Aorta (tissue), 5 donors: Measurements from ENCODE around the gene DPEP2. TPM values are rescaled to one million over a fixed set of nuclear protein-coding genes. Genes with fewer than 3 reads are reported as not detected.

ENCODE experiments used
- ATAC-seq: fragments of 200-7000 bp; cut with Tn5 transposase; one replicate; pipeline ENCODE4 v1.9.1; 2022; ENCODE audit warnings: moderate library complexity; ENCODE audit not compliant: low FRiP score
- DNase-seq, 2 donors: peaks; one replicate each; pipeline ENCODE4 v3.0.0-alpha.2; 2020
- H3K27ac ChIP-seq, 2 donors: one replicate each; pipeline ENCODE4 v1.5.1; 2013; ENCODE audit warnings: low read length in 2 of 2, mild to moderate bottlenecking in 2 of 2, moderate library complexity in 2 of 2, control low read depth in 1 of 2, inconsistent platforms in 1 of 2, low read depth in 1 of 2
- H3K27me3 ChIP-seq, 2 donors: one replicate each; pipeline ENCODE4 v1.6.1; 2013; ENCODE audit warnings: control low read depth in 1 of 2, low read length in 1 of 2, mild to moderate bottlenecking in 1 of 2, moderate library complexity in 1 of 2; ENCODE audit not compliant: insufficient read depth in 2 of 2, control insufficient read depth in 1 of 2
- H3K36me3 ChIP-seq, 2 donors: one replicate each; pipeline ENCODE4 v1.6.1; 2013; ENCODE audit warnings: control low read depth in 1 of 2, low read length in 1 of 2, mild to moderate bottlenecking in 1 of 2; ENCODE audit not compliant: insufficient read depth in 2 of 2, control insufficient read depth in 1 of 2
- H3K4me1 ChIP-seq, 2 donors: one replicate each; pipeline ENCODE4 v1.6.1; 2013; ENCODE audit warnings: low read length in 2 of 2, control low read depth in 1 of 2, mild to moderate bottlenecking in 1 of 2, moderate library complexity in 1 of 2; ENCODE audit not compliant: insufficient read depth in 2 of 2, control insufficient read depth in 1 of 2
- H3K4me3 ChIP-seq, 2 donors: one replicate each; pipeline ENCODE4 v1.5.1; 2013; ENCODE audit warnings: low read length in 2 of 2, control low read depth in 1 of 2, mild to moderate bottlenecking in 1 of 2
- H3K9me3 ChIP-seq: one replicate; pipeline ENCODE4 v1.6.1; 2013; ENCODE audit warnings: mild to moderate bottlenecking, low read length; ENCODE audit not compliant: control insufficient read depth
- WGBS, 2 donors: extraction: QIAGEN DNeasy Blood & Tissue Kit; methylation state at CpG; one replicate each; pipeline ENCODE4 v1.1.7; 2013; 5-methylcytosine and 5-hydroxymethylcytosine counted together
- intact Hi-C, 2 donors: fragments of 100-400 bp; cut with DNase I; formaldehyde crosslinking; loops; one replicate each; pipeline versions ENCODE4 v1.14.2 to v1.15.0; 2022
- polyA plus RNA-seq, 2 donors: library from polyadenylated mRNA; stranded (reverse); fragments of 200-250 nt; gene quantifications; one replicate each; pipeline ENCODE4 v1.2.3, GENCODE V29; 2013
- total RNA-seq, 2 donors: library from RNA; stranded (reverse); fragmentation: NEBNext Ultra II Directional; extraction: Animal tissue kit (Norgen Biotek cat#: 25700); gene quantifications; one replicate each; pipeline ENCODE4 v1.2.1, GENCODE V29; 2021
- donor health status: healthy with polysubstance abuse.
- donor health status: Bipolar disorder and iron deficiency.
- donor health status: DM: no; HTN: no; CAD: no.
- donor health status: DM: no; HTN: no; CAD: no.
- donor health status: DM: yes; HTN: yes; CAD: no.

Gene DPEP2
- total and polyA plus RNA-seq, 4 donors: 1.0 to 10.4 (median 1.9) TPM

GRCh38 chr16:67965668-67966548 lies 33.4 kb downstream of the DPEP2 start:
- no peak for ATAC-seq
- H3K27me3 ChIP-seq: no peaks in the 10 kb centered on the region
- H3K4me3 ChIP-seq: no peak overlapping the region
- H3K4me1 ChIP-seq: no peaks in the 10 kb centered on the region
- 12 to 13% methylated on average over 11 of the region's 11 CpGs for WGBS, 2 donors
- peak overlapping the region in 1 of 2 donors; percentile 99 for H3K27ac ChIP-seq
- no peak for DNase-seq
- no peaks in the 10 kb centered on the region for H3K9me3 ChIP-seq
- peaks cover 0 to 6% of the 10 kb centered on the region in 2 donors for H3K36me3 ChIP-seq
- intact Hi-C loops: no loop called here

- Histone ChIP-seq H3K27ac (peak overlapping the region in 1 of 2 donors; percentile 23), H3K4me3 (no peak overlapping the region), H3K9me3 (no peaks in the 10 kb centered on the region), H3K27me3 (no peaks in the 10 kb centered on the region), H3K36me3 (peaks cover 0 to 9% of the 10 kb centered on the region in 2 donors), H3K4me1 (no peaks in the 10 kb centered on the region)
- intact Hi-C loops: no loop called here
- WGBS, 2 donors: 32 to 35% methylated on average over 6 of the region's 6 CpGs
- no peak for ATAC-seq
- DNase-seq: no peak
Measured at GRCh38 chr16:67964477-67965131, 34.7 kb downstream of the DPEP2 start.

- DNase-seq (peak in 1 of 2 donors; percentile 80), ATAC-seq (no peak)
- Histone ChIP-seq H3K36me3 (peaks cover 0 to 9% of the 10 kb centered on the region in 2 donors), H3K27me3 (no peaks in the 10 kb centered on the region), H3K9me3 (no peaks in the 10 kb centered on the region), H3K27ac (no peak overlapping the region), H3K4me1 (no peaks in the 10 kb centered on the region), H3K4me3 (no peak overlapping the region)
- intact Hi-C loops: no loop called here
- 22 to 27% methylated on average over 32 of the region's 32 CpGs for WGBS, 2 donors
Measured at GRCh38 chr16:67963662-67964321, 35.5 kb downstream of the DPEP2 start.

GRCh38 chr16:67963292-67963661 lies 36.0 kb downstream of the DPEP2 start:
- DNase-seq (no peak), ATAC-seq (no peak)
- Histone ChIP-seq H3K4me3 (no peak overlapping the region), H3K4me1 (no peaks in the 10 kb centered on the region), H3K27ac (no peak overlapping the region), H3K9me3 (no peaks in the 10 kb centered on the region), H3K27me3 (no peaks in the 10 kb centered on the region), H3K36me3 (peaks cover 0 to 9% of the 10 kb centered on the region in 2 donors)
- 35 to 49% methylated on average over 2 of the region's 2 CpGs for WGBS, 2 donors
- intact Hi-C loops: no loop called here

- H3K4me1 ChIP-seq: no peaks in the 10 kb centered on the region
- DNase-seq (no peak), ATAC-seq (no peak)
- intact Hi-C loops: no loop called here
- peaks cover 0 to 9% of the 10 kb centered on the region in 2 donors for H3K36me3 ChIP-seq
- WGBS, 2 donors: 89 to 90% methylated on average over 8 of the region's 8 CpGs
- no peak overlapping the region for H3K27ac ChIP-seq
- no peaks in the 10 kb centered on the region for H3K9me3 ChIP-seq
- H3K4me3 ChIP-seq: no peak overlapping the region
- no peaks in the 10 kb centered on the region for H3K27me3 ChIP-seq
Measured at GRCh38 chr16:67962135-67962534, 37.1 kb downstream of the DPEP2 start.

GRCh38 chr16:67961551-67961957 lies 37.7 kb downstream of the DPEP2 start:
- intact Hi-C loops: no loop called here
- Histone ChIP-seq H3K27ac (no peak overlapping the region), H3K9me3 (no peaks in the 10 kb centered on the region), H3K36me3 (peaks cover 0 to 9% of the 10 kb centered on the region in 2 donors), H3K27me3 (no peaks in the 10 kb centered on the region), H3K4me1 (no peaks in the 10 kb centered on the region), H3K4me3 (no peak overlapping the region)
- 69 to 73% methylated on average over 13 of the region's 13 CpGs for WGBS, 2 donors
- ATAC-seq: no peak
- DNase-seq: peak in 1 of 2 donors; percentile 64

GRCh38 chr16:67959536-67960329 lies 39.6 kb downstream of the DPEP2 start:
- ATAC-seq (peak; percentile 44), DNase-seq (peak in 1 of 2 donors; percentile 85)
- no peaks in the 10 kb centered on the region for H3K27me3 ChIP-seq
- H3K27ac ChIP-seq: no peak overlapping the region
- 54 to 68% methylated on average over 11 of the region's 11 CpGs for WGBS, 2 donors
- H3K9me3 ChIP-seq: no peaks in the 10 kb centered on the region
- peaks cover 0 to 9% of the 10 kb centered on the region in 2 donors for H3K36me3 ChIP-seq
- no peaks in the 10 kb centered on the region for H3K4me1 ChIP-seq
- no peak overlapping the region for H3K4me3 ChIP-seq
- intact Hi-C loops: no loop called here

- DNase-seq: peak in 1 of 2 donors; percentile 63
- ATAC-seq: no peak
- 92 to 95% methylated on average over 9 of the region's 9 CpGs for WGBS, 2 donors
- no peaks in the 10 kb centered on the region for H3K9me3 ChIP-seq
- H3K27me3 ChIP-seq: no peaks in the 10 kb centered on the region
- H3K36me3 ChIP-seq: peaks cover 0 to 12% of the 10 kb centered on the region in 2 donors
- no peak overlapping the region for H3K4me3 ChIP-seq
- no peak overlapping the region for H3K27ac ChIP-seq
- intact Hi-C loops: no loop called here
- H3K4me1 ChIP-seq: no peaks in the 10 kb centered on the region
Measured at GRCh38 chr16:67957622-67958021, 41.7 kb downstream of the DPEP2 start.
